HG03342 (cell line): ENCODE data around the gene GFPT2.
"Not testable (repeated sequence)": the region's sequence is repeated elsewhere in the genome, so short reads cannot be mapped to it uniquely, and the experiment has no call there.

ENCODE experiments used
- ATAC-seq: cut with Tn5 transposase; IDR thresholded peaks from one replicate; pipeline ENCODE4 v1.9.1; 2021; ENCODE audit warnings: mild to moderate bottlenecking, moderate library complexity; ENCODE audit not compliant: unreplicated experiment

Gene GFPT2

DNA sequence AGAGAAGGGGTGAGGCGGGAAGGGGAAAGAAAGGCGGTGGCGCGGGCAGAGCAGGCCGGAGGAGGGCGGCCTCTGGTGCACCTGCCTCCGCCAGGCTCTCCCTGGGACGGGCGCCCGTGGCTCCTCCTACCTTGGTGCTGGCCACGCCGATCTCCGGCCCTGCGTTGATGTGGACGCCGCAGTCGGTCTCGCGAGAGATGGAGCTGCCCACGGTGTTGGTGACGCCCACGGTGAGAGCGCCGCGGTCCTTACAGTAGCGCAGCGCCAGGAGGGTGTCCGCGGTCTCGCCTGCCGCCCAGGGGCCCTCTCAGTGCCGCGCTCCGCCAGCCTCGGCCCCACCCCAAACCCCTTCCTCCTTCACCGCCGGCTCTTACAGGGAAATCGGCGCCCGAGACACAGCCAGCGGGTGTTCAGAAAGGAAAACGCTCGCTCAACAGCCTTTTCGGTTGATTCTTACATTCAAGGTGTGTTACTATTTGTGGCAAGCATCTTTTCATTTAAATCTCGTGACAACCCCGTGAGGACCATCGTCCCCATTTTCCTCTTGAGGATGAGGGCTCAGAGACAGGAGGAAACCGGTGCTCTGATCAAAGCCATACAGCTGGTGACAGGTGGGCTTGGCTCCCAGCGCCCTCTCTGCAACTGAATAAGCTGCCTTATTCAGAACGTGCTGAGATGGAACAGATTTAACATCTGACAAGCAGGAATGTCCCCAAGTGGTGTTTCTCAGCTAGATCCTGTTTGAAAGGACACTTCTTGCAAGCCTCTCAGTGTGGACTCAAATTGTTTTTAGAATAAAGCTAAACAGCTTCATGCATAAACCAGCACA lies 39.2 kb downstream of the GFPT2 start:
- ATAC-seq: no peak

DNA sequence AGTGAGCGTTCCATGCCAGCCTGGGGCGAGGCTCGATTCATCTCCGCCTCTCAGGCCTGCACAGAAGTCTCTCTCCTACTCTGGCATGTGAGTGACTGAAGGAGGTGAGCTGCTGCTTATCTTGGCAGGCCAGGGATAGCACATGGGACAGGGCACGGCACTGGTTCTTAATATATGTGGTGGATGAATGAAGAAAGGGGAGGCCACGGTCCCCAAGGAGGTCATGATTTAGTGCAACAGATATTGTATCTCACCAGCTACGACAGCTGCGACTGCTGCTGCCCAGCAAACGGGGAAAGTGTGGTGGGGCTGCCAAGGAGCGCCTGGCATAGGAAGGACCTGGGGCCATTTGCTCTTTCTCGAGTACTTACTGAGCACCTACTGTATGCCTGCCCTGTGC lies 41.9 kb downstream of the GFPT2 start:
- ATAC-seq: no peak

DNA sequence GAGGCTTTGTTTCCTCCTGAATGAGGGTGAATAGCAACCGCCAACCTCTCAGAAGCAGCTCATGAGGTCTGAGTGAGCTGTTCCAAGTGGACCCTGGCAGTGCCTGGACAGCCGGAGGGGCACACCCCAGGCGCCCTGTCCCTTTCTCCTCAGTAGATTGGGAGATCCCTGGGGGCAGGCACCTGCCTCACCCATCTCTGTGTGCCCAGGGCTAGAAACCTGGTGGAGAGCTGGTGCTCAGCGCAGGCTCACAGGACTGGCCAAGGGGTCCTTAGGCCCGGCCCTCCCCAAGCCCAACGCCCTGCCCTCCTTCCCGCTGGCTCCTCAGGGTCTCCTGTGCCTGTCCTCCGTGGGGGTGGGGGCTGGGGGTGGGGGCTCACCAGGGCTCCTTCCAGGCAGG lies 46.3 kb downstream of the GFPT2 start:
- no peak for ATAC-seq

DNA sequence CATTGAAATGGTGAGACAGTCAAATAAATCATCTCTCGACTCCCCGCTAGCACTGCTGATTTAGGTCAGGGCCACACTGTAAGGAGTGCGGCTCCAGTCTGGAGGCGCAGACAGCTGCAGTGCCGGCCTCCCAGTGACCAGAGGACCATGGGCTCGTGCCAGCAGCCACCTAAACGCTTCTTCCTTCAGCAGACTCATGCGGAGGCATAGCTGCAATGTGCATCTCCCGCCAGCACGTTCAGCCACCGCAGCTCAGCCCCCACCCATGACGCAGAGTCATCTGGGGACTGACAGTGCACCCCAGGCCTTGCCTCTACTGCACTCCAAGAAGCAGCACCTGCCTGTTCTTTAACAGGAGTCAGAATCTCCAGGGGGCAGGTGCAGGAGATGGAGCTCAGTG lies 47.7 kb downstream of the GFPT2 start:
- no peak for ATAC-seq

DNA sequence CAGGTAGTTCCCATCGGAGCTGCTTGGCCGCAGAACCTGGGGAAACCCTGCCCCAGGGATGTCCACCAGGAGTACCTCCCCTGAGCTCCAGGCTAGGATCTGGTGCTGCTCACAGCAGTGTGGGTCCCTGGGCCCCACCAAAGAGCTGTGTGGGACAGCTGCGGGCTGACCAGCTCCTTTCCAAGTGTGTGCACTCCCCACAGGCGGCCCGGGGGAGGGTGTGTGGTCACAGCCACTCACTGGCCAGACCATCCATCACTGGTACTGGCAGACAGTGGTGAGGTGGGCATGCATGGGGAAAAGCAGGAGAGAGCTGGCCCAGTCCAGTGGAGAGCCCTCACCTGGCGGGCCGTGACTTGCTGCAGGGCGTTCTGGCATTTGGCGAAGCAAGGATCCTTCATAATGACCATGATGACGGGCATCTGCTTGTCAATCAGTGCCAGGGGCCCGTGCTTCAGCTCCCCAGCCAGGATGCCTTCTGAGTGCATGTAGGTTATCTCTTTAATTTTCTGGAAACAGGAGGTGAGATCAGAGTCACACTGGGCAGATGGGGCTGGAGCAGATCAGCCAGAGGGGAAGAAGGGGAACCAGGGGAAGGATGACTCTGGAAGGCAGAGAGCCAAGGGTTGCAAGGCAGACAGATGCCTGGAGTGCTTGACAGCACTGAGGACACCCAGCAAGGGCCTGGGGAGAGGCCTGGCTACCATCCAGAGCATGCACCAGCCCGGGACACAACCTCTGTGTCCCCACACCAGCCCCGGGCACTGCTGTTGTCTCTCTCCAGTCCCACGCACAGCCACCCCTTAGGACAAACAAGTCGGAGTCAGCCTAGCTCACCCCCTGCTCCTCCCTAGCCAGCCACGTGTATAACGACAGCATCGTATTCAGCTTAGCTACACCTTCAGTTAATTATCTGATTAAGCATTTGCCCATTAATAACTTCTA lies 48.4 kb downstream of the GFPT2 start:
- no peak for ATAC-seq

DNA sequence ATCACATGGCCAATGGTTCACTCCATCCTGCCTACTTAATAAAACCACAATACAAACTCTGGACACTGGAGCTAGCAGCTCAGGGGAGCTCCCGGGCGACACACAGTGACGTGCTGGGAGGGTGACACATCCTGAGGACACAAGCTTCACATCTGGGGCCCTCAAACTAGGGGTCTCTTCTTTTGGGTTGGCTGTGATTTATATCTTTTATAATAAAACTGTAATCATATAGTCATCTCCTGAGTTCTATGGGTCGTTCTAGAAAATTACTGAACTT lies 49.2 kb downstream of the GFPT2 start:
- ATAC-seq: no peak

DNA sequence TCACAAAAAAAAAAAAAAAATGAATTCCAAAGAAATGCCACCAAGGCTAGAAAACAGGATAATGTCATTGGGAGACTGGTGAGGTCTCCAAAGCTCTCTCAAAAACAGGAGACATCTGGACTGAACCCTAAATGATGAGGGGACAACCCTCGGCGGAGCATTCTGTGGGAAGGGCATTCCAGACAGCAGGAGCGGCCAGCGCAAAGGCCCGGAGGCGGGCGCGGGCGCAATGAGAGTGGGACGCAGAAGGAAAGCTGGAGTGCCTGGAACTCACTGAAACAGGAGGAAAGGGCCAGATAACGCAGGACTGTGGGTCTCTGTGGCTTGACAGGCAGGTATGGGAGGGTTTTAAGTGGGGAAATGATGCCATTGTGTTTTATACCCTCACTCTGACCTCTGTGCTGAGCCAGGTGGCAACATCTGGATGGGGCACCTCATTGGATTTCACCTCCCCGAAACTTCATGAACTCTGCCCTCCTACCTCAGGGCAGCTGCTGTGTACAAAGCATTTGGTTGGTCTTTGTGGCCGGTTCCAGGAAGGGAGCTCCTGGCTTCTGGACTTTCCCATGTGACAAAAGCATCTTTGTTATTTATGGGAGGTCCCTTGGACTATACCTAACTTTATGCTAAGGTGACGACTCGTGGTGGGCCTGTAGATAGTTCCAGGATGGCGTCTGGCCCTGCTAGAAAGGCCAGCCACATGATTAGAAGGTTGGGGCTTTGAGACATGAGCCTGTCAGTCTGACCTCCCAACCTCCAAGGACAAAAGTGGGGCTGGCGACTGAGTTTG lies 49.7 kb downstream of the GFPT2 start:
- ATAC-seq: no peak

DNA sequence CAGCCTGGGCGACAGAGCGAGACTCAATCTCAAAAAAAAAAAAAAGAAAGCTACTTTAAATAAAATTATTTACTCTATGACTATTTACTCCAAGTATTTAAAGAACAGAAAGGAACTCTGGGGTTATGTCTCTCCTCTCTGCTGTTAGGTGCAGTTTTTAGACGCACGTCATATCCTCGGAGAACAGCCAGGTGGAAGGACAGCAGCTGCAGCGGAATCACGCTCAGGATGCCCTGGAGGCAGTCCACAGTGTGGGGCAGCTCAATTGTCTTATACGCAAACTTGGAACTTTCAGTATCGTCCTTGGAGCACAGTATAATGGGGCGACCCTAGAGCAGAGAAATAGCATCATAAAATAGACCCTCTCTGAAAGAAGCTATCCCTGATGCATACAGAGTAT lies 50.9 kb downstream of the GFPT2 start:
- ATAC-seq: no peak

DNA sequence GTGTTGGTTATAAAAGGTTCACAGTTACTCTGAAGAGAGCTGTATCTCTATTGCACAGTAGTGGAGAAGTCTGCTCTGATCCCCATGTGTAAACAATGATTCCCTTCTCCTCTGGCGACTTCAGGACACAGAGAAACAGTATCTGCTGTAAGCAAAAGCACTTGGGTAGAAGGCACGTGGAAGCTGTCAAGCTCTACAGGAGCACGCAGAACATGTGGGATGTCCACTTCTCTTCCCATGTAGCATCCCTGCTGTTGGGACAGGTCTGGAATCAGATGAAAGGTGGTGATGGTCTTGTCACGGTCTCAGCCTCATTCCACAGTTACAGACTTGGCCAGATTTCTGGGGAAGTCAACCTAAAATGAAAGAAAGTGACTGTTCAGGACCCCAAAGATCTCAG lies 51.9 kb downstream of the GFPT2 start:
- no peak for ATAC-seq

DNA sequence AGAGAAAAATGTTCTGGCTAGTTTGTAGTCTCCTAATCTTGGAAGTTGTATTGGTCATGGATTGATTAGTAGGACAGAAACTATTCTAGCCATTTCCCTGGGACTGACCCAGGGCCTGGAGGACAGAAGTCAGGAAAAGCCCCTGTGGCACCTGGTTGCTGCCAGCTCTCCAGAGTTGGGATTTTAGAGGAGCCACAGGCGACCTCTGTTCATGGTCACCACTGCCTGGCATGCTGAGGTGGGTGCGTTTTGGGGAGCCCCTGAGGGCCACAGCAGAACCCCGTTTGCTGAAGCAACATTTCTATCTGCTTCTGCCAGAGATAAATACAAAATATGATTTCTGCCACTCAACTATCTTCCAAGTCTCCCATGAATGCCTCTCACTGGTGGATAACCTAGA lies 53.6 kb downstream of the GFPT2 start:
- no peak for ATAC-seq

DNA sequence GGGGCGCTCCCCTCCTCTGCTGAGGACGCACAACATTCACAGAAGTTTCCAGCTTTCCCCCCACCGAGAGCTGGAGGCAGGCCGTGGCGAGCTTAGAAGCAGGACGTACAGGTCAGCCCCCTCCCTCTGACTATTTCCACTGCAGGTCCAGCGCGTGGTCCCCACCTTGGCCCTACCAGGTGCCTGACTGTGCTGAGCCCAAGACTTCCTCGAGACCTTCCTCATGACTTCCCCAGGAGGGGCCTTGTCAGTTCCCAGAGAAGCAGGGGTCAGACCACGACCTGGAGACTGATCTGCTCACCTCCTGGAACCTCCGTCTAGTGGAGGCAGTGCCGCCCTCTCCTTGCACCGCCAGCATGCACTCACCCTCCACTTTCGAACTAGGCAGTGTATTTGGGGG lies 54.1 kb downstream of the GFPT2 start:
- ATAC-seq: not testable (repeated sequence)

DNA sequence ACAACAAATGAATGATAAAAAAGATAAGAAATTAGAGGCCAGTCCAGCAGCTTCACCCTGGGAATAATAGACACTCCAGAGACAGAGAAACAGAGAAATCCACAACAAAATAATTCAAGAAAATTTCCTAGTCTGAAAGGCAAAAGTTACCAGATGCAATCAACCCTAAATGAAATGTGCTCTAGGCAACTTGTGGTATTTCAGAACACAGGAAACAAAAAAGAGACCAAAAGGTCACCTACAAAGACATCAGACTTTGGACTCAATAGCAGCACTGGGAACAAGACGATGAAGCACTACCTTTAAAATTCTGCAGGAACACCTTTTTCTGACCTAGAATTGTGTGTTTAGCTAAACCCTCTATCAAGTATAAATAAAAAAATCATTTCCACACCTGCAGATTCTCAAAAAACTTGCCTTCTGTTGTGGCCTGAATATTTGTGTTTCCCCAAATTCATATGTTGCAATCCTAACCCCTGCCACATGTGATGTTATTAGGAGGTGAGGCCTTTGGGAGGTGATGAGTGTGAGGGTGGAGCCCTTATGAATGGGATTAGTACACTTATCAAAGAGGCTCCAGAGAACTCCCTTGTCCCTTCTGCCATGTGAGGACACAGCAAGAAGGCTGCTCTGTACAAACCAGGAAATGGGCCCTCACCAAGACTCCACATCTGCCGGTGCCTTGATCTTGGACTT lies 55.4 kb downstream of the GFPT2 start:
- no peak for ATAC-seq

DNA sequence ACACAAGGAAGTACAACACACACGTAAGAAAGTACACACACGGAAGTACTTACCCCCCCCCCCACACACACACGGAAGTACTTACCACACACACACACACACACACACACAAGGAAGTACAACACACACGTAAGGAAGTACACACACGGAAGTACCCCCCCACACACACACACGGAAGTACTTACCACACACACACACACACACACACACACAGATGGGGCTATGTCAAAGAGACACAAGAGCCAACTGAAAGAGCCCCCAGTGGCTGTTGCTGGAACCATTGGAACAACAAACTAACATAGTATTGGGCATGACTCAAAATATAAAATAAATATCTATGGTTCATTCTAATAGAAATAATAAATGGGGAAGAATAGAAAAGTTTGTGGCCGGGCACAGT lies 56.4 kb downstream of the GFPT2 start:
- ATAC-seq: no peak

DNA sequence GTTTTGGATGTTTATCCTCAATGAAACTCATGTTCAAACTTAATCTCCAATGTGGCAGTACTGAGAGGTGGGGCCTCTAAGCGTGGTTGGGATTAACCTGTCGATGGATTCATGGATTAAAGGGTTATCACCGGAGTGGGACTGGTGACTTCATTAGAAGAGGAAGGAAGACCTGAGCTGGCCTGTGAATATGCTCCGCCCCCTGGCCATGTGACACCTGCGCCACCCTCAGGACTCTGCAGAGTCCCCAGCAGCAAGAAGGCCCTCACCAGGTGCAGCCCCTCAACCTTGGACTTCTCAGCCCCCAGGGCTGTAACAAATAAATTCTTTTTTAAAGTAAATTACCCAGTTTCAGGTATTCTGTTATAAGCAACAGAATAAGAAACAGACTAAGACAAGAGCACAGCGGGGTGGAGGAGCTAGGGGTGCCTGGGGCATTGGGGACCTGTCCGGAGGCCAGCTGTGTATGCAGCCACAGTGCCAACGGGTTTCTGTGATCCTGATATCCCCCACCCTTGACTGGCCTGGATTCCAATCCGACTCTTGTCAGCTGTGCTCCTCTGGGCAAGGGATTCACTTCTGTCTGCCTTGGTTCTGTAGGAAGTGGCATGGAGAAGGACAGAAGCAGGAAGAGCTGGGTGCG lies 58.1 kb downstream of the GFPT2 start:
- no peak for ATAC-seq

DNA sequence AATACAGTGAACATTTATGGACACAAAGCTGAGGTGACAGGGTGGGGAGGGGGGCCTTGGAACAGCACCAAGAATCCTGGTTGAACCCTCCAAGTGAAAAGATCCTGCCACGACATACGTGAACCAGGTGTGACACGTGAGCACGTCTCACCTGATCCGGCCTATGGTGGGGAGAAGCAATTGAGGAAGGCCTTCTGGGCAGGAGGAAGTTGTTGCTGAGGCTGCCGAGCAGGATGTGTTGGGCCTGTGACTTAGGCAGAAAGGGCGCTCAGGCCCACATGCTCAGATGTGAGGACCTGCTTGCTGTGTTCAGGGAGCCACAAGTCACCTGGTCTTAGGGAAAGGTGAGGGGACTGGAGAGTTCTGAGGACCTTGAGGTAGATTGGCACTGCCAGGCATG lies 58.7 kb downstream of the GFPT2 start:
- ATAC-seq: no peak

DNA sequence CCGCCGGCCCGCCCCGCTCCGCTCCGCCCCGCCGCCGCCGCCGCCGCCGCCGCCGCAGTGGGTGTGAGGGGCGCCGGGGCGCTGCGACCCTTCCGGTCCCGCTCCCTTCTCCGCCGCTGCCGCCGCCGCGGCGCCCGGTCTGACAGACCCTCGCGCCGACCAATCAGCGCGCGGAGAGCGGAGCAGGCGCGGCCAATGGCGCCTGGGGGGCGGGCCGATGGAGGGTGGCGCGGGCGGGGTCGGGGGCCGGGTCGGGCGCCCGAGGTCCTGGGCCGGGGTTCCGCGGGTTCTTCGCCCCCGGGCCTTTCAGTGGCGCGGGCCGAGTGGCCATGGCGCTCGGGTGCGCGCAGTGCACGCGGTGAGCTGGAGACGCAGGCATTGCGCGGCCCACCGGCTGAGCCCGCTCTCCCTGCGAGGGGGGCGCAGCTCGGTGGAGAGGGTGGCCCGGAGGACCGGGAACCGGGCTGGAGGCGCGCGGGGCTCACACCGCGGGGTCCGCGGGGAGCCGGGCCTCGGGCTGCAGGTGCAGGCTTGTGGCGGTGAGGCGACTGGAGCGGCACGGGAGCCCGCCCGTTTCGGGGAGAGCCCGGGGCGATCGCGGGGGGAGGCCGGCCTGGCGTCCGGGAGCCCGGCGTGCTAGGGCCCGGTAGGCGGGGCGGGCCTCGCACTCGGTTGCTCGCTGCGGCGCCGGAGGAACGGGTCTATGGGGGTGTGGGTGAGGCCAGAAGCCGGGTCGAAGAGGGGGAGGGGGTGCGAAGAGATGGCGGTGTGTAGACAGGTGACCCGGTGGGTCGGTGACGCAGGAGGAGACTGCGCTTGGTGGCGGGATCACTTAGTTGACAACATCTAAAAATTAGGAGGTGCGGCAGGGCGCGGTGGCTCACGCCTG lies 60.9 kb downstream of the GFPT2 start, which contains the start of gene MAPK9:
TSS of gene MAPK9 (minus strand) at position 141 of the 889 bp plus-strand sequence. CDS start 11,522 bp downstream, outside the sequence.
- peak; percentile 79 for ATAC-seq

DNA sequence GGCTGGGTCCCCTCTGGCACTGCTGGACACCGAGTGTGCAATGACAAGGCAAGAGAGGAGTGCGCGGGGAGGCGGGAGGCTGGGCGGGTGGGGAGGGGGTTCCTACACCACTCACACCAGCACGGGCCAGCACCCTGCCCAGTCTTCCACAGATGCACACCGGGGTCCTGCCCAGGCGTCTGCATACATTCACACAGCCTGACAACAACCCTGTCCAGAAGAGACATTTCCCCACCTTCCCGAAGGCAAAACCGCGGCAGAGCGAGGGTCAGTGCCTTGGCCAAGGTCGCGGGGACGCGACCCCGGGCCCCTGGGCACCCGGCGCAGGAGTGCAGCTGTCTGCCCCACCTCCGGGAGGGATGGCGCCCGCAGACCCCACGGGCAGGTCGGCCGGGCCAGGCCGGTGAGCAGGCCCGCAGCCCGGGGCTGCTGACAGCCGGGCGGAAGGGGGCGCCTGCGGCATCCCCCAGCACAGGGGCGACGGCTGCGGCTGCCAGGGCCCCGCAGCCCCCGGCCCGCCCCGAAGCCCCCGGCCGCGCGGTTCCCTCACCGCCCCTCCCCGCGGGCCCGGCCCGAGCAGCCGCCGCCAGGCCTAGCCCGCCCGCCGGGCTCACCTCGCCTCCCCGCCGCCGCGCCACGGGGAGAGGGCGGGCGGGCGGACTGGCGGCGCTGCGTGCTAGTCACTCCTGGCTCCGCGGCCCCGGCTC lies 61.7 kb downstream of the GFPT2 start:
- peak; percentile 31 for ATAC-seq

DNA sequence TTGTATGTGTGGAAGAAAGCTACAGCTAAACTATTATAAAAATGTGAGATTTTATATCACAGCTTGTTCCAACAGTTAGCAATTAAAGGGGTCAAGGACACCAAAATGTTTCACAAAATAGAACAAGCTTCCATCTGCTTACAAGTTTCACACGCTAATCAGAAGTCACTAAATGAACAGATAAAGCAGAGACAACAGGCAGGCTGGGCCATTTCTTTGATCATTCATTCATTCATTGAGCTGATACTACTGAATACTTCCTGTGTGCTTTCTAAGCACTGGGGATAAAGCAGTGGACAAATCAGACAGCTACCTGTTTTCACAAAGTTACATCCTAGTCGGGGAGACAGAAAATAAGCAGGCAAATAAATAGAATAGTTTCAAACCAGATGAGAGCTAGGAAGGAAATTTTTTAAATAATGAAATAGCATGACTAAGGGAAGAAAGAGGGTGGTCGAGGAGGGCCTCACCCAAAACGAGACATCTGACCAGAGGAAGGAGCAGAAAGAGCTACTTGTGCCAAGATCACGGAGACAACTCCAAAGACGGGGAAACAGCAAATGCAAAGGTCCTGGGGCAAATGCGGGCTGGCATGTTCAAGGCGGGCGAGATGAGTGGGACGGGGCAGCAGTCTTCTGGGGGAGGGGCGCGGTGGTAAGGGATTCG lies 62.4 kb downstream of the GFPT2 start:
- ATAC-seq: no peak
